AG04450 (cell line): Measurements from ENCODE around the gene COG1. TPM values are rescaled to one million over a fixed set of nuclear protein-coding genes. Genes with fewer than 3 reads are reported as not detected.

ENCODE experiments used
- CTCF ChIA-PET: fragments of 300-600, 350-600 bp; formaldehyde crosslinking; extraction: SDS; loops from one replicate; lab custom pipeline; 2022; ENCODE audit warnings: antibody characterized with exemption, inconsistent platforms; lab: Charles Lee
- POLR2A ChIA-PET: fragments of 350-600 bp; formaldehyde crosslinking; extraction: SDS; loops from one replicate; lab custom pipeline; 2021; ENCODE audit warnings: antibody characterized with exemption, inconsistent platforms; lab: Yijun Ruan, JAX
- DNase-seq: peaks from one replicate; pipeline ENCODE4 v3.0.0-alpha.2; 2011; ENCODE audit warnings: low read depth, low spot score
- H3K27ac ChIP-seq: one replicate; pipeline ENCODE4 v1.5.1; 2012; ENCODE audit warnings: low read depth, low read length, control low read depth
- H3K27me3 ChIP-seq: one replicate; pipeline ENCODE4 v1.6.0; 2012; ENCODE audit warnings: low read length; ENCODE audit not compliant: control insufficient read depth, insufficient read depth
- H3K4me3 ChIP-seq: 2 replicates; pipeline ENCODE4 v1.5.1; 2011; ENCODE audit warnings: mild to moderate bottlenecking, low read depth, low read length, control low read depth
- H3K9me3 ChIP-seq: 2 replicates; pipeline ENCODE4 v1.5.1; 2012; ENCODE audit warnings: low read length; ENCODE audit not compliant: control insufficient read depth, insufficient read depth
- polyA plus RNA-seq: library from polyadenylated mRNA; depleted of rRNA; stranded (reverse); fragments of >200 nt; gene quantifications from 2 replicates; pipeline ENCODE4 v1.2.3, GENCODE V29; 2011
- TF ChIP-seq, protein P1 (sequence below): IDR thresholded peaks from 2 replicates; pipeline ENCODE4 v1.5.1; 2011; ENCODE audit warnings: low read depth, low read length, control low read depth, inconsistent platforms

COG1 gene
- polyA plus RNA-seq, 1 experiment: 30.2 TPM

DNA sequence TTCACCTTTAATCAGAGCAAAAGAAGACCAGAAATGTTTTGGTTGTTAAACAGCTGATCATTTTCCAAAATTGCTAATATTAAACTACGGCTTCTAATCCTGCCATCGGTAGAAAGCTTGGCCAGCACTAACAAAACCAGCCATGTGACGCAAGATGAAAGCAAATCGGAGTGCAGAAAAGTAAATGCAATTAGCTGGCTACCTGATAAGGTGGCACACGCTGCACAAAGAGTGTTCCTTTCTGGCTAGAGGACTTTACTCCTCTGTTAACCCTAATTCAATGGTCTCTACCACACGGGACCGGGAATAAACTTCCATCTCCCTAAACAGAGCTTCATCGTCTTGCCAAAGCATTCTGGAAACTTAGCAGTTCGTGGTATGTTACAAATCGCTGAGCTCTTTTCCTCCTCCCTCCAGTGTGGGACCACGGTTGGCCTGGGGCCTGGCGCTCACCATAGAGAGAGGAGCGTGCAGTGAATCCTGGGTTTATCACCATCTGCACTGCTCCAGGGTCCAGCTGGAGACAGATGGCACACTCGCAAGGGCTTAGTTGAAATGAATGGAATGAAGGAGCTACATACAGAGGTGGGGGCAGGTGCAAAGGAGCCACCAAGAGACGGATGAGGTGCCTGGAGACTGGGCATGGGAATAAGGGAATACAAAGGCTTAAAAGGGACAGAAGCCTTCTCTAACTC is 10.1 kb upstream of the COG1 start:
- ChIA-PET CTCF (interaction anchor here (0.9 to 4.3 kb wide), 7 partner anchors 9 to 626 kb away, joined by 3 to 43 read pairs (median 4); partner anchors contain the start of gene COG1), POLR2A (no interaction called here)
- TF ChIP-seq, protein P1, sequence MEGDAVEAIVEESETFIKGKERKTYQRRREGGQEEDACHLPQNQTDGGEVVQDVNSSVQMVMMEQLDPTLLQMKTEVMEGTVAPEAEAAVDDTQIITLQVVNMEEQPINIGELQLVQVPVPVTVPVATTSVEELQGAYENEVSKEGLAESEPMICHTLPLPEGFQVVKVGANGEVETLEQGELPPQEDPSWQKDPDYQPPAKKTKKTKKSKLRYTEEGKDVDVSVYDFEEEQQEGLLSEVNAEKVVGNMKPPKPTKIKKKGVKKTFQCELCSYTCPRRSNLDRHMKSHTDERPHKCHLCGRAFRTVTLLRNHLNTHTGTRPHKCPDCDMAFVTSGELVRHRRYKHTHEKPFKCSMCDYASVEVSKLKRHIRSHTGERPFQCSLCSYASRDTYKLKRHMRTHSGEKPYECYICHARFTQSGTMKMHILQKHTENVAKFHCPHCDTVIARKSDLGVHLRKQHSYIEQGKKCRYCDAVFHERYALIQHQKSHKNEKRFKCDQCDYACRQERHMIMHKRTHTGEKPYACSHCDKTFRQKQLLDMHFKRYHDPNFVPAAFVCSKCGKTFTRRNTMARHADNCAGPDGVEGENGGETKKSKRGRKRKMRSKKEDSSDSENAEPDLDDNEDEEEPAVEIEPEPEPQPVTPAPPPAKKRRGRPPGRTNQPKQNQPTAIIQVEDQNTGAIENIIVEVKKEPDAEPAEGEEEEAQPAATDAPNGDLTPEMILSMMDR: no peak
- Histone ChIP-seq H3K4me3 (no peak overlapping the region), H3K9me3 (no peaks in the 10 kb centered on the region), H3K27me3 (peaks cover 2% of the 10 kb centered on the region), H3K27ac (no peak overlapping the region)
- peak; percentile 6 for DNase-seq

DNA sequence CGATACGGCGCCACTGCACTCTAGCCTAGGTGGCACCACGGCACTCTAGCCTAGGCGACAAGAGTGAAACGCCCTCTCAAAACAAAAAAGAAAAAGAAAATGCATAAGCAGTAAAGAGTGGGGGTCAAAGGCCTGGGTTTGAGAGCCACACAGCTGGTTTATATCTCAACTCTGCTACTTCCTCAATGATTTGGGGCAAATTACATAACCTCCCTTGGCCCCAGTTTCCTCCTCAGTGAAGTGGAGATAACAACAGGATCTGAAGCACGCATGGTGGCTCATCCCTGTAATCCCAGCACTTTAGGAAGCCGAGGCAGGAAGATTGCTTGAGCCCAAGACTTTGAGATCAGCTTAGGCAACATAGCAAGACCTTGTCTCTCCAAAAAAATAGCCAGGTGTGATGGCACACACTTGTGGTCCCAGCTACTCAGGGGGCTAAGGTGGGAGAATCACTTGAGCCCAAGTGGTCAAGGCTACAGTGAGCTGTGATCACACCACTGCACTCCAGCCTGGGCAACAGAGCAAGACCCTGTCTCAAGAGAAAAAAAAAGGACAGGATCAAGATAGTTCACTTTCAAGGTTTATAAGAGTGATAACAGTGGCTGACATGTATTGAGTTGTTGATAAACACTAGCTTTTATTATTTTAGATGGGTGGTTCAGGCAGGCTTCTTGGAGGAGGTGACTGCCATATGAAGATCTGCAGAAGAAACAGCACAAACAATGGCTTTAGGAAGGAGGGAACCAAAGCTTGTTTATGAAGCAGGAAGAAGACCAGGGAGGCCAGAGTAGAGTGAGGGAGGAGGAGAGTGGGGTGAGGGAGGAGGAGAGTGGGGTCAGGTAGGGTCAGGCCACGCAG is 8.5 kb upstream of the COG1 start:
- H3K4me3 ChIP-seq: no peak overlapping the region
- no peak for DNase-seq
- H3K27ac ChIP-seq: no peak overlapping the region
- TF ChIP-seq, protein P1: no peak
- ChIA-PET CTCF (interaction anchor here (0.6 to 4.3 kb wide), 4 partner anchors 161 to 625 kb away, joined by 3 to 43 read pairs (median 6); no protein-coding TSS in a partner anchor), POLR2A (no interaction called here)
- peaks cover 2% of the 10 kb centered on the region for H3K27me3 ChIP-seq
- H3K9me3 ChIP-seq: no peaks in the 10 kb centered on the region

DNA sequence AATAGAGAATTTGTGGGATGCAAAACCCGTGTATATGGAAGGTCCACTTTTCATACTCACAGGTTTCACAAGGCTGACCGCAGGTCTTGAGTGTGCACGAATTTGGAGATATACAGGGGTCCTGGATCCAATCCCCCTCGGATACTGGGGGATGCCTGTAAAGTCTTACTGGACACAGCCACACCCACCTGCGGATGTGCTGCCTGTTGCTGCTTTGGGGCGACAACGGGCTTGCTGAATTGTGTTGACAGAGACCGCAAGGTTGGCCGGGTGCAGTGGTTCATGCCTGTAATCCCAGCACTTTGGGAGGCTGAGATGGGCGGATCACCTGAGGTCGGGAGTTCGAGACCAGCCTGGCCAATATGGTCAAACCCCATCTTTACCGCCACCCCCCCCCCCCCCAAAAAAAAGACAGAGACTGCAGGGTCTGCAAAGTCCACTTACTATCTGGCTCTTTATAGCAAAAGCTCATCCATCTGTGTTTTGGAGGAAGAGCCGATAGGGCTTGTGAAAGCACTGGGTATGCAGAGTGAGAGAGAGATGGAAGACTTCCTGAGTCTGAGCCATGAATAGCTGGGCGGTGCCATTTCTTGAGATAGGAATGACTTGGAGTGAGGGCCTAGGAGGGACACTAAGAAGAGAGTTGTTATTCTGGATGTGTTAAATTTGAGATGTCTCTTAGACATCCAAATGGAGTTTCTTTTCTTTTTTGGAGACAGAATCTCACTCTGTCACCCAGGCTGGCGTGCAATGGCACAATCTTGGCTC is 6.4 kb upstream of the COG1 start:
- no peaks in the 10 kb centered on the region for H3K9me3 ChIP-seq
- H3K4me3 ChIP-seq: no peak overlapping the region
- H3K27ac ChIP-seq: no peak overlapping the region
- no peak for DNase-seq
- TF ChIP-seq, protein P1: no peak
- ChIA-PET CTCF (interaction anchor here (1.9 to 8.2 kb wide), 4 partner anchors 200 to 630 kb away, joined by 6 to 243 read pairs (median 8); no protein-coding TSS in a partner anchor), POLR2A (no interaction called here)
- H3K27me3 ChIP-seq: peaks cover 2% of the 10 kb centered on the region

DNA sequence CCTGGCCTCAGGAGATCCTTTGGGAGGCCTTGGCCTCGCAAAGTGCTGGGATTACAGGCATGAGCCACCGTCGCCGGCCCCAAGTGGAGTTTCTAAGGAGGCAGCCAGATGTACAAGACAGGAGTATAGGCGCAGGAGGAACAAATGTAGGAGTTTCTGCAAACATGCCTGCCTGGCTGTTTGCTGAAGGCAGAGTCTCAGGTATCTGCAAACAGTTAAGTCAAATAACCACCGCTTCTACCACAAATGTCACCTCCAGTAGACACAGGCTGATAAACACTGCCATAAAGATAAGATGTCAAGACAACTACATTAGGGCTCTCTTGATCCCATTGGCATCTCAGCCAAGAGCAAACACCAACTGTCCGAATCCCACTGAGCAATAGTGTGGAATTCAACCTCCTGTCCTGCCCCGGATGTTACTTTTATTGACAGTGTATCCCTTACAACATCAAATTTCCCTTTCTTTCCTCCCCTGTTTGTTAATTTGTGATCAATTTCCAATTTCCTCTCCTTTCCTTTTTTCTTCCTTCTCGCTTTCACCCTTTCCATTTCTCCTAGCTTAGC is 5.6 kb upstream of the COG1 start:
- Histone ChIP-seq H3K27ac (no peak overlapping the region), H3K9me3 (no peaks in the 10 kb centered on the region), H3K4me3 (no peak overlapping the region), H3K27me3 (peaks cover 2% of the 10 kb centered on the region)
- TF ChIP-seq, protein P1: no peak
- no peak for DNase-seq
- CTCF ChIA-PET: interaction anchor here (1.9 to 8.2 kb wide), 3 partner anchors 201 to 630 kb away, joined by 6 to 243 read pairs (median 7); no protein-coding TSS in a partner anchor
- POLR2A ChIA-PET: no interaction called here
